ENCODE data around the gene ARHGDIA.

Gene ARHGDIA

DNA sequence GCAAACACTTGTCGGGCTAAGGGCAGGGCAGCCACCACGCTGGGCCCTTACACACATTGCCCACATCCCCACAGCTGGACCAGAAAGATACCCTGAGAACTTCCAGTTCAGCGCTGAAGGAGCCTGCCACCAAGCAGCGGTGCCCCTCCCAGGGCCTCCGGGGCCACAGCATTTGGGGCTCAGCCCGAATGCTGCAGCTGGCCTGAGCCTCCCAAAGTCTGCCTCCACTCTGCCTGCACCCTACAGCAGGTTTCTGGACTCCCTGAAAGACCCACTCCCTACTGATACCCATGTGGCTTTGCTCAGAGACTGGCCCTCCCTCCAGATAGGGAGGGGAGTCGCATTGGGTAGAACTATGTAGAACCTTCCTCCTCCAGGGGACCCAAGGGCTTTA lies 39.6 kb downstream of the ARHGDIA start:
- Histone ChIP-seq H3K4me1 (ENCODE audit: control insufficient read depth, low read depth, low read length) (peaks cover 4% of the 10 kb centered on the region), H3K36me3 (ENCODE audit: control insufficient read depth, low read depth, low read length) (no peaks in the 10 kb centered on the region), H3K9me3 (ENCODE audit: control insufficient read depth, low read depth, low read length) (no peaks in the 10 kb centered on the region), H3K9ac (ENCODE audit: low read length) (no peak overlapping the region), H3K4me3 (ENCODE audit: low read length) (no peak overlapping the region), H3K27ac (ENCODE audit: low read length) (no peak overlapping the region), H3K27me3 (ENCODE audit: control insufficient read depth, insufficient read depth, low read length) (no peaks in the 10 kb centered on the region)

DNA sequence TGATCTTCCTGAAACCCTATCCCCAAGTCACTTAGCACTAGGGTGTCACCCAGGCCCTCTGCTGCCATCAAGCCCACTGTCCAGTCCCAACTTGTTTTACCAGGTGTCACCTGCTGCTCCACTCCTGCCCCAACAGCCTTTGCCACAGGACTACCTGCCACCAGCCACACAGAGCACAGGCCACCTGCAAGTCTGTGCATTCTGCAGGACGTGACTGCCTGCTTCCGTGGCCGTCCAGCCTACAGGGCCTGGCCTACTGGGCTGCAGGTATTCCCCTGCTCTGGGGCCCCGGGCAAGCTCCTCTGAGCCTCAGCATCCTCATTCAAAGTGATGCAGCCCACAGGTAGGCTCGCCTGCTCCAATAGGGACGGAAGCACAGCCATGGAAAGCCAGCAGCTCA lies 41.3 kb downstream of the ARHGDIA start:
- Histone ChIP-seq H3K27ac (ENCODE audit: low read length) (no peak overlapping the region), H3K4me1 (ENCODE audit: control insufficient read depth, low read depth, low read length) (peaks cover 4% of the 10 kb centered on the region), H3K4me3 (ENCODE audit: low read length) (no peak overlapping the region)

DNA sequence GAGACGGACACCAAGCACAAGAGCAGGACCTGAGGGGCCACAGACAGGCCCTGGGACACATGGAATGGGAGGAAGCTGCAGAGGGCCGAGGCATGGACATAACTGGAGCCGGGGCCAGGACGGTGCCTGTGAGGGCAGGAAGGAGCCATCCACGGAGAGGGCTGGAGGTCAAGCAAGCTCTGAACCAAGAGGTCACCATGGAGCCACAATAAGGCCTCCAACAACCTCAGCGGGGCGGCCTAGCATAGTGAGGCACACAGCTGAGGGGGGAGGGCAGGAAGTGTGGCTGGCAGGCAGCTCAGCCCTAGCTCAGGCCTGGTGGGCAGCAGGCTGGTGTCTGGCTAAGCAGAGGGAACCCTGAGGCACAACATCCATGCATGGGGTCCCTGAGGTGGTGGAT lies 42.5 kb downstream of the ARHGDIA start:
- no peak overlapping the region for H3K27ac ChIP-seq (ENCODE audit: low read length)

More for the DNA sequence above, 41.3 kb downstream of the ARHGDIA start:
- Histone ChIP-seq H3K9me3 (ENCODE audit: control insufficient read depth, low read depth, low read length) (no peaks in the 10 kb centered on the region), H3K27me3 (ENCODE audit: control insufficient read depth, insufficient read depth, low read length) (no peaks in the 10 kb centered on the region), H3K9ac (ENCODE audit: low read length) (no peak overlapping the region), H3K36me3 (ENCODE audit: control insufficient read depth, low read depth, low read length) (no peaks in the 10 kb centered on the region)

DNA sequence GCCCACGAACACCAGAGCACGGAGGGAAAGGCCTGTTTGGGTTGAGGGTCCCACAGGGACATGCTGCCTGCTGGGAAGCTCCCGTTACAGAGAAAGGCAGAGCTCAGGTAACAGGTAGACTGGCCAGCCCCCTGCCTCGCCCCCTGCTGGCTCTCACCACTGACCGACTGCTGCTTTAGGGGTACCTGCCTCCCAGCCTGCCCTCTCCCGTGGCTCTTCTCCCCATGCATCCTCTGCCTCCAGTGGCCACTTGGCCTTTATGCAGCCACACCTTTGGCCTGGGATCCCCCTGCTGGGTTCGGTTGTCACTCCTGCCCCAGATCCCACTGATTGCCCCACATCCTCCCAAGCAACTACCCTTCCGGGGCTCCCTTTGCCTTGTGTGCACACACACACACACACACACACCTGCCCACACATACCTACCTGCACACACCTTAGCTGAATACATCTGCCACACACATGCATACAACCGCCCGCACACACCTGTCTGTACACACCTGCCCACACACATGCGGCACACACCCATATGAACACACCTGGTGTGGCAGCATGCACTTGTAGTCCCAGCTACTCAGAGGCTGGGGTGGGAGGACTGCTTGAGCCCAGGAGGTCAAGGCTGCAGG lies 45.2 kb downstream of the ARHGDIA start:
- no peak overlapping the region for H3K9ac ChIP-seq (ENCODE audit: low read length)
- no peak overlapping the region for H3K27ac ChIP-seq (ENCODE audit: low read length)
- H3K27me3 ChIP-seq (ENCODE audit: control insufficient read depth, insufficient read depth, low read length), result no peaks in the 10 kb centered on the region
- H3K36me3 ChIP-seq (ENCODE audit: control insufficient read depth, low read depth, low read length), result no peaks in the 10 kb centered on the region
- H3K4me3 ChIP-seq (ENCODE audit: low read length), result no peak overlapping the region
- no peaks in the 10 kb centered on the region for H3K4me1 ChIP-seq (ENCODE audit: control insufficient read depth, low read depth, low read length)
- no peaks in the 10 kb centered on the region for H3K9me3 ChIP-seq (ENCODE audit: control insufficient read depth, low read depth, low read length)

More for the DNA sequence above, 42.5 kb downstream of the ARHGDIA start:
- no peak overlapping the region for H3K9ac ChIP-seq (ENCODE audit: low read length)
- no peaks in the 10 kb centered on the region for H3K36me3 ChIP-seq (ENCODE audit: control insufficient read depth, low read depth, low read length)
- no peak overlapping the region for H3K4me3 ChIP-seq (ENCODE audit: low read length)
- H3K4me1 ChIP-seq (ENCODE audit: control insufficient read depth, low read depth, low read length), result peaks cover 4% of the 10 kb centered on the region
- no peaks in the 10 kb centered on the region for H3K9me3 ChIP-seq (ENCODE audit: control insufficient read depth, low read depth, low read length)
- no peaks in the 10 kb centered on the region for H3K27me3 ChIP-seq (ENCODE audit: control insufficient read depth, insufficient read depth, low read length)

DNA sequence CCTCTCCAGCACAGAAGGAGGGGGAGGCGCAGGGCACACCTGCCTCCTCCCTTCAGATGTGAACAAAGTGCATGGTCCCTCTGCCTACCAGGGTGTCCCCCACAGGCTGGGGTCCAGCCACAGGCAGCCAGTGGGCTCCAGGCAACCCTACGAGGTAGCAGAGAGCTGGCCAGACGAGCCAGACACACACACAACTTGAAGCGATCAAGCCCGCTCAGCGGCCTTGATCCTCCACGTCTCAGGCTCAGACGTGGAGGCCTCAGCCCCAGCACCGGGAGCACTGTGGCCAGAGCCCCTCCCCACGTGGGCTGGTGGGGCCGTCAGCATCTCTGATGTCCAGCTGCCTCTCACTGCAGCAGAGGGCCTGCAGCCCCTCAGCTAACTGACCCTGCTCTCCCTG lies 46.5 kb downstream of the ARHGDIA start:
- Histone ChIP-seq H3K4me1 (ENCODE audit: control insufficient read depth, low read depth, low read length) (no peaks in the 10 kb centered on the region), H3K36me3 (ENCODE audit: control insufficient read depth, low read depth, low read length) (no peaks in the 10 kb centered on the region), H3K9me3 (ENCODE audit: control insufficient read depth, low read depth, low read length) (no peaks in the 10 kb centered on the region), H3K27me3 (ENCODE audit: control insufficient read depth, insufficient read depth, low read length) (no peaks in the 10 kb centered on the region), H3K9ac (ENCODE audit: low read length) (no peak overlapping the region), H3K27ac (ENCODE audit: low read length) (no peak overlapping the region), H3K4me3 (ENCODE audit: low read length) (no peak overlapping the region)

DNA sequence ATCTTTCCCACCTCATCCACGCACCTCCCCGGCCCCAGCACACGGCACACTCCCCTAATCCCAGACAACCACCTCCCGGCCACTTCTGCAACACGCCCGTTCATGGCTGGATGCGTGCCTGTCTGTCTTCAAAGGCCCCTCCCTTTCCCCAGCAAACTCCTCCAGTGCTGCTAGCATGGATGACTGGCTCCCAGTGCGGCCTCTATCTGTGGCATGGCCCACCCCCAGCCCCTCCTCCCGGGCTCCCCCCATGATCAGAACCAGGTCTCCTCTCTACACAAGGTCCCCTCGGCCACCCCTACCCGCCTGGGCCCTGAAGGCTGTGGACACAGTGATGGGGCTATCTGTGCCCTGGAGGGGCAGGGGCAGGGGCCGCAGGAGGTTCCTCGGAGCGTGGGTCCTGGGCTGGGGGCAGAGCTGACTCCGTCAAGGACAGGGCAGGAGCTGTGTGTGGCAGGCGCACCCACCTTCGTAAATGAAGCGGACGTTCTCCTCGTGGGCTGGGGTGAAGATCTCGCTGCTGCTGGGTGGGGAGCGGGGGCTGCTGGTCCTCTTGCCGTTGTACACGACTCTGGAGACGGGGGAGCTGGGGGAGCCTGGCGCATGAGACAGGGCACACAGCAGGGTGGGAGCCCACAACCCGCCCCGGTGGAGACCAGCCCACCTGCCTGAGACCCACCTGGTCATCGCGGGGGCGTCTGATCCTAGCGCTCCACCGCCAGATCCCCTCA lies 47.2 kb downstream of the ARHGDIA start:
- Histone ChIP-seq H3K9ac (ENCODE audit: low read length) (no peak overlapping the region), H3K9me3 (ENCODE audit: control insufficient read depth, low read depth, low read length) (no peaks in the 10 kb centered on the region), H3K36me3 (ENCODE audit: control insufficient read depth, low read depth, low read length) (no peaks in the 10 kb centered on the region), H3K27ac (ENCODE audit: low read length) (no peak overlapping the region), H3K4me3 (ENCODE audit: low read length) (no peak overlapping the region), H3K27me3 (ENCODE audit: control insufficient read depth, insufficient read depth, low read length) (no peaks in the 10 kb centered on the region), H3K4me1 (ENCODE audit: control insufficient read depth, low read depth, low read length) (no peaks in the 10 kb centered on the region)

DNA sequence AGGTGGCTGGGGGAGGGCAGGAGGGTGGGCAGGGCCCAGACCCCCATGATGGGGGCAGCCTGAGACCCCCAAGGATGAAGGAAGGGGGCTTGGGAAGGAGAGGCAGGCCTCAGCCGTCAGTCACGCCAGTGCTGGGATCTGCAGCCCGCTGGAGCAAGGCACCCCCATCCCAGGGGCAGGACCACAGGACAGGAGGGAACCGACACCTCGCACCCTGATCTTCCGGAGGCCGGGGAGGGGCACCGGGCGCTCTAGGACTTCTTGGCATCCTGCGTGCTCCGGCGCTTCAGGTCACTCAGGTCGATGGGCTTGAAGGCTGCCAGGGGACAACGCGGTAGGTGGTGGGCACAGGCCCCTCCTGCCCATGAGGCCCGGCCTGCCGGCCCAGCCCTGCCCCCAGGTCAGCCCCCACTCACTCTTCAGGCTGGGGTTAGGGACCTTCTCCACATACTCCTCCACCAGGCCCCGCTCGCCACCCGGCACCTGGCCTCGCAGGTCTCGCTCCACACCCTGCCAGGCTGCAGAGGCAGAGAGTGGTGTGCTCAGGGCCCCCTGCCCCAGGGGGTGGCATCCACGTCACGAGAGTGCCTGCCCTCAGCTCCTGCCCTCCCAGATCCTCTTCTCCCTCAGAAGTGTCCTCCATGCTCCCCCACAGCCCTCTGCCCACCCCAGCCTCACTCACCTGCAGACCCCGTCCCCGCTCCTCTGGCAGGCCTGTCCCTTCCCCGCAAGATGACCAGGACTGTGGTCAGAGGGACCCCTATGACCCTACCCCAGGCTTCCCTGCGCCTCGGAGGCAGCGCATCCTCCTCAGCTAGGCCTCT lies 47.9 kb downstream of the ARHGDIA start:
- Histone ChIP-seq H3K4me1 (ENCODE audit: control insufficient read depth, low read depth, low read length) (no peaks in the 10 kb centered on the region), H3K36me3 (ENCODE audit: control insufficient read depth, low read depth, low read length) (no peaks in the 10 kb centered on the region), H3K9me3 (ENCODE audit: control insufficient read depth, low read depth, low read length) (no peaks in the 10 kb centered on the region), H3K27ac (ENCODE audit: low read length) (no peak overlapping the region), H3K27me3 (ENCODE audit: control insufficient read depth, insufficient read depth, low read length) (no peaks in the 10 kb centered on the region), H3K9ac (ENCODE audit: low read length) (no peak overlapping the region), H3K4me3 (ENCODE audit: low read length) (no peak overlapping the region)

DNA sequence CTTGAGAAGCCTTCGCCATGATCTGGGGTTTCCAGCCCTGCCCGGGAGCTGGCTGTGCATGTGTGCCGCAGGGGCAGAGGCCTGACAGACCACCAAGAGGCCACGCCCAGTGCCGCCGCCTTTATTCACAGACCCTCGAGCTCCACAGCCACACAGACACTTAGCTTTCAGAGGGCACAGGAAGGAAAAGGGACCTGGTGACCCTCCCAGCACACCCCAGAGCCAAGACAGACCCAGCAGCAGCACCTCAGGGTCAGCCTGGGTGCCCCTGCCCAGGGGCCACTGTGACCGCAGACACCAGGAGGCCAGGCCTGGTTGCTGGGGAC lies 48.9 kb downstream of the ARHGDIA start:
- Histone ChIP-seq H3K27ac (ENCODE audit: low read length) (no peak overlapping the region), H3K36me3 (ENCODE audit: control insufficient read depth, low read depth, low read length) (no peaks in the 10 kb centered on the region), H3K9me3 (ENCODE audit: control insufficient read depth, low read depth, low read length) (no peaks in the 10 kb centered on the region), H3K4me1 (ENCODE audit: control insufficient read depth, low read depth, low read length) (no peaks in the 10 kb centered on the region), H3K9ac (ENCODE audit: low read length) (no peak overlapping the region), H3K27me3 (ENCODE audit: control insufficient read depth, insufficient read depth, low read length) (no peaks in the 10 kb centered on the region), H3K4me3 (ENCODE audit: low read length) (no peak overlapping the region)

DNA sequence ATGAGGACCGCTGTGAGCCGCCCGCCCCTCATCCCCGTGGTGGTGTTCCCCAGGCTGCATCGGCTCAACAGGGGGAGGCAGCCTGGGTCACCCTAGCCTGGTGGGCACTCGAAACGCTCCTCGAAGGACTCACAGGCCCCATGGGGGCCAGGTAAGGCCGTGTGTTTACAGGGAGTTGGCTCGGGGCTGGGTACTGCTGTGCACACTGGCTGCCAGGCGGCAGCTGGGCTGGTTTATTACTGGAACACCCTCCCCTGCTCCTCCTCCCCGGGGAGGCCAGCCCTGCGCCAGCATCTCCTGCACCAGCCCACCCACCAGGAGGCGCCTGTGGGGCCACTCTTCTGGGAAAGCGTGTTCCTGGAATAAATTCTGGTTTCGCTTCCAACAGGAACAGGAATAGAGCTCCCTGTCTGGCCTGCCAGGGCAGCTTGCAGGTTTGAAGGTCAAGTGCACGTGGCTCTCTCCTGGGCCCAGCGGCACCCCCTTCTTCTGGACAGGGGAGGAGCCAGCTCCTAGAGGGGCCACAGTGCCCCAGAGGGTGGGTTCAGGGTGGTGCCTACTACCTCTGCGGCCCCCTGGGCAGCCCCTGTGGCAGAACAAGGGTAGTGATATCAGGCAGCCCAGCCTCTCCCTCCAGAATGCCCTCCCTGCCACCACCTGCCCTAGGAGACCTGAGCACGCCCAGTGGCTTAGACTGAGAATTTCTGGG lies 49.4 kb downstream of the ARHGDIA start:
- Histone ChIP-seq H3K4me1 (ENCODE audit: control insufficient read depth, low read depth, low read length) (no peaks in the 10 kb centered on the region), H3K36me3 (ENCODE audit: control insufficient read depth, low read depth, low read length) (no peaks in the 10 kb centered on the region), H3K9ac (ENCODE audit: low read length) (no peak overlapping the region), H3K4me3 (ENCODE audit: low read length) (no peak overlapping the region), H3K27me3 (ENCODE audit: control insufficient read depth, insufficient read depth, low read length) (no peaks in the 10 kb centered on the region), H3K27ac (ENCODE audit: low read length) (no peak overlapping the region), H3K9me3 (ENCODE audit: control insufficient read depth, low read depth, low read length) (no peaks in the 10 kb centered on the region)

DNA sequence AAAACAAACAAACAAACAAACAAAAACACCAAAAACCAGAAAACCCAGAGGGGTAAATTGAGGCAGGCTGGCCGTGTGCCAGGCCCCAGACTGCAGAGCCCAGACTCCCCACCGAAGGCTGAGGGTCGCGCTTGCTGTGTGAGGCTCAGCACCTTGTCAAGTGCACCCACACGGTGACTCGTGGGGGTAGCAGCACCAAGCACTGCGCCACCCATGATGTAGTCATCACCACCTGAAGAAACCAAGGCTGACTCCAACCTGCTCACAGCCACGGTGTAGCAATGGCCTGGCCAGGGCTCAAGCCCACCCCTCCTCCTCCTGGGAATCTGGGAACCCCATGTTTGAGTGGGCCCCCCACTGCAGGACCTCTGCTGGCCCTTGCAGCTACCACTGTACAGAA lies 50.0 kb downstream of the ARHGDIA start:
- Histone ChIP-seq H3K27ac (ENCODE audit: low read length) (no peak overlapping the region), H3K36me3 (ENCODE audit: control insufficient read depth, low read depth, low read length) (no peaks in the 10 kb centered on the region)

DNA sequence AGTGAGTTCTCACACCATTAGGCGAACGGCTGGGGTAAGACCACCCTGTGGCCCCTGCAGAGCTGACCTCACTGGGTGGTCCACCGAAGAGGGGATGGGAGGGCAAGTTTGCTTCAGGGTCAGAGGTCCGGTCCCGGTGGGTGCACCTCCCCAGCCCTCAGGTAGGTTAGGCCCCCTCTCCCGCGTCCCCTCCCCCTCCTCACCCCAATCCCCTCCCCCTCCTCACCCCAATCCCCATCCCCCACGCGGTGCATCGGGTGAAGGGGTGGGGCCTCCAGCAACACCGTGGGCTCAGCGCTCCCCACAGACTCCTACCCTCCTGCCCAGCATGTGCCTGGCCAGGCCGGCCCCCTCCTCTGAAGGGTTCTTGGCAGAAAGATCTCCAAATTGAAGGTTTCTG lies 51.4 kb downstream of the ARHGDIA start:
- Histone ChIP-seq H3K9me3 (ENCODE audit: control insufficient read depth, low read depth, low read length) (no peaks in the 10 kb centered on the region), H3K27me3 (ENCODE audit: control insufficient read depth, insufficient read depth, low read length) (no peaks in the 10 kb centered on the region), H3K27ac (ENCODE audit: low read length) (no peak overlapping the region), H3K4me1 (ENCODE audit: control insufficient read depth, low read depth, low read length) (no peaks in the 10 kb centered on the region), H3K36me3 (ENCODE audit: control insufficient read depth, low read depth, low read length) (no peaks in the 10 kb centered on the region), H3K4me3 (ENCODE audit: low read length) (no peak overlapping the region), H3K9ac (ENCODE audit: low read length) (no peak overlapping the region)

More for the DNA sequence above, 50.0 kb downstream of the ARHGDIA start:
- no peak overlapping the region for H3K9ac ChIP-seq (ENCODE audit: low read length)
- no peaks in the 10 kb centered on the region for H3K27me3 ChIP-seq (ENCODE audit: control insufficient read depth, insufficient read depth, low read length)
- H3K4me3 ChIP-seq (ENCODE audit: low read length), result no peak overlapping the region
- H3K9me3 ChIP-seq (ENCODE audit: control insufficient read depth, low read depth, low read length), result no peaks in the 10 kb centered on the region
- no peaks in the 10 kb centered on the region for H3K4me1 ChIP-seq (ENCODE audit: control insufficient read depth, low read depth, low read length)

All from iPS-18a (cell line).